ENCODE results near the gene SDCCAG8.

Gene SDCCAG8

GRCh38 chr1:243455760-243456651 lies 200.2 kb downstream of the SDCCAG8 start:
- H3K27me3 ChIP-seq, result no peaks in the 10 kb centered on the region
- H3K4me3 ChIP-seq (ENCODE audit: low read depth, low read length), result no peak overlapping the region
- no peaks in the 10 kb centered on the region for H3K4me1 ChIP-seq
- no peak for TF ChIP-seq CTCF (IDR thresholded peaks at IDR 0.05; ENCODE audit: low read depth, low read length)
- no peak for DNase-seq
- H3K36me3 ChIP-seq, result no peaks in the 10 kb centered on the region
- H3K9me3 ChIP-seq, result no peaks in the 10 kb centered on the region

DNA sequence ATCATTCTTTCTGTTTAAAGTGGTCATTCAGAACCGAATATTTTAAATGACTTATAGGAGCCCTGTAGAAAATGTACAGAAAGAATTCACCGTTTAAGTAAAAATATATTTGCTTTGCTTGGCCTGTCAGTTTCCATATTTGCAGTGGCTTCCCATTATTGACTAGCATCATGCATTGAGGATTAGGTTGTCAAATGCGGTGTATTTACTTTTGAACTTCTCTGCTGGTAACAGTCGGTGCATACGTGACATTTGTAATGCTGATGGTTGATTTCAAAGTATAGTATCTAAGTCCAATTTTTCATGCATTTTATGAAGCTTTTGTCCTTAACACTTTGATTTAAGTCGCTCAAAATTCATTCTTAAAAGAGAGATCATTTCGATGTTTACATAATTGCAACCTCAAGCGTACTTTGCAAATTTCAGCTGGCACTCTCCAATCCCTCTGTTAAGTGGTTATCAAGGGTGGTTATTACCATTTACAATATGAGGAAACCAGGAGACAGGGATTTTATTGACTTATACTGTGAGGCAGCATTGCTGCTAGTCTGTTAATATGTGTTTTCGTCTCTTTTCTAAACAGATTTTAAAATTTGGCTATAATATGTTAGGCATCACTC lies 201.6 kb downstream of the SDCCAG8 start:
- TF ChIP-seq CTCF (IDR thresholded peaks at IDR 0.05; ENCODE audit: low read depth, low read length), result no peak
- DNase-seq, result no peak
- no peaks in the 10 kb centered on the region for H3K36me3 ChIP-seq
- no peaks in the 10 kb centered on the region for H3K27me3 ChIP-seq
- no peak overlapping the region for H3K4me3 ChIP-seq (ENCODE audit: low read depth, low read length)
- H3K4me1 ChIP-seq, result no peaks in the 10 kb centered on the region
- H3K9me3 ChIP-seq, result no peaks in the 10 kb centered on the region

- no peaks in the 10 kb centered on the region for H3K27me3 ChIP-seq
- no peak for TF ChIP-seq CTCF (IDR thresholded peaks at IDR 0.05; ENCODE audit: low read depth, low read length)
- H3K4me3 ChIP-seq (ENCODE audit: low read depth, low read length), result no peak overlapping the region
- H3K36me3 ChIP-seq, result no peaks in the 10 kb centered on the region
- no peaks in the 10 kb centered on the region for H3K4me1 ChIP-seq
- H3K9me3 ChIP-seq, result no peaks in the 10 kb centered on the region
- no peak for DNase-seq
These were observed 203.2 kb downstream of the SDCCAG8 start for GRCh38 chr1:243459059-243459458.

GRCh38 chr1:243461700-243462099 lies 205.9 kb downstream of the SDCCAG8 start:
- Histone ChIP-seq H3K27me3 (no peaks in the 10 kb centered on the region), H3K36me3 (no peaks in the 10 kb centered on the region), H3K9me3 (no peaks in the 10 kb centered on the region), H3K4me1 (peaks cover 12% of the 10 kb centered on the region), H3K4me3 (ENCODE audit: low read depth, low read length) (no peak overlapping the region)
- no peak for TF ChIP-seq CTCF (IDR thresholded peaks at IDR 0.05; ENCODE audit: low read depth, low read length)
- no peak for DNase-seq

DNA sequence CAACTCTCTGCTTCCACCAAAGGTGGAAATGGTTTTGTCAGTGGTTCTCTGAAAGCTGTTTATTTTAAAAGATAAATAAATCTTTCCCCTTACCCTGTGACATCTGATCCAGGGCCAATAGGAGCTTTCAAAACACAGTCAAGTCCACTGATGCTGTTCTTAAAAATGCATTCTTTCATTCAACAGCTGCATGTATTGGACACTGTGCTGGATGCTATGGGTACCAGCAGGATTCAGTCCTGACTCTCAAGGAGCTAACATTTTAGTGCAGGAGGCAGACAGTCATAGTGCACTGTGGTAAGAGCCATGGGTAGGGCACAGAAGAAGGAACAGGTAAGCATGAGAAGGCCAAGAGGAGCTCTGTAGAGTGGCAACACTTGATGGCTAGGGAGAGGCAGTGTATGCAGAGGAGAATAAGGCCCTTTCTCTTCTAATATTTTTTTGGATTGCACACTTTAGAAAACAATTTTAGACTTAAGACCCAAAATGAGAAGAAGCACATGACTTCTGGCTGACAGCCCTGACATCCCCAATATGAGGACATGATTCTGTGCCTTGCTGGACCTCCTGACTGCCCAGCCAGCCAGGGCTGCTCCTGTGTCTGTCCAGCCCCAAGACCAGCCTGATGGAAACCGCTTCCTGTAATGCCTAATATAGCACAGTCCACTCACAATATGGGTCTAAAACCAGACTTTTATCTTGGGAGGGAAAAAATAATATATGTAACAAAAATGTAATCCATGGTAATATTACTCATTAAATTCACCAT lies 207.3 kb downstream of the SDCCAG8 start:
- Histone ChIP-seq H3K36me3 (no peaks in the 10 kb centered on the region), H3K27me3 (no peaks in the 10 kb centered on the region), H3K4me3 (ENCODE audit: low read depth, low read length) (no peak overlapping the region), H3K4me1 (peaks cover 12% of the 10 kb centered on the region), H3K9me3 (no peaks in the 10 kb centered on the region)
- DNase-seq, result no peak
- no peak for TF ChIP-seq CTCF (IDR thresholded peaks at IDR 0.05; ENCODE audit: low read depth, low read length)

Measured in BE2C (cell line).